ENCODE data around the gene RTL10.
A peak's percentile ranks its signal among the peaks of the same experiment; 100 is the strongest.

RTL10 gene

DNA sequence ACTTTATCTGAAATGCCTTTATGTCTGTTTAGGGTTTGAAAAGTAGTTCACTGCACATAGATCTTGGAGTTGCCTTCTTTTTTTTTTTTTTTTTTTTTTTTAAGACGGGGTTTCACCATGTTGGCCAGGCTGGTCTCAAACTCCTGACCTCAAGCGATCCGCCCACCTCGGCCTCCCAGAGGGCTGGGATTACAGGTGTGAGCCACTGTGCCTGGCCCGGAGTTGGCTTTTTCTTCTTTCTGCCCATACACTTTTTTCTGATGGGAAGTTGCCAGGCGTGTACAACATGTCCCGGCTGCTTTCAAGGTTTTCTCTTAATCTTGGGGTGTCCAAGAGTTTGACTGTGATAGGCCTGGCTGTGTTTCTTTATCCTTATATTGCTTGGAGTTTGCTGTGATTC lies 12.9 kb upstream of the RTL10 start:
- TF ChIP-seq CREB1 (IDR thresholded peaks at IDR 0.05; ENCODE audit: low read depth) (no peak), NFIC (IDR thresholded peaks at IDR 0.05) (no peak), ZBTB7A (IDR thresholded peaks at IDR 0.05; ENCODE audit: low read depth) (no peak), EP300 (IDR thresholded peaks at IDR 0.05; ENCODE audit: borderline replicate concordance) (no peak), RAD21 (IDR thresholded peaks at IDR 0.05; ENCODE audit: low read depth) (no peak), FOXM1 (IDR thresholded peaks at IDR 0.05; ENCODE audit: borderline replicate concordance, low read depth) (no peak), CEBPB (IDR thresholded peaks at IDR 0.05) (no peak), TAF1 (IDR thresholded peaks at IDR 0.05; ENCODE audit: low read depth) (no peak), YY1 (IDR thresholded peaks at IDR 0.05; ENCODE audit: low read depth) (no peak), TEAD4 (IDR thresholded peaks at IDR 0.05) (no peak), TCF12 (IDR thresholded peaks at IDR 0.05; ENCODE audit: low read depth) (no peak)
- TF ChIP-seq, protein P1, sequence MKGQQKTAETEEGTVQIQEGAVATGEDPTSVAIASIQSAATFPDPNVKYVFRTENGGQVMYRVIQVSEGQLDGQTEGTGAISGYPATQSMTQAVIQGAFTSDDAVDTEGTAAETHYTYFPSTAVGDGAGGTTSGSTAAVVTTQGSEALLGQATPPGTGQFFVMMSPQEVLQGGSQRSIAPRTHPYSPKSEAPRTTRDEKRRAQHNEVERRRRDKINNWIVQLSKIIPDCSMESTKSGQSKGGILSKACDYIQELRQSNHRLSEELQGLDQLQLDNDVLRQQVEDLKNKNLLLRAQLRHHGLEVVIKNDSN (IDR thresholded peaks at IDR 0.05) = no peak
- TF ChIP-seq, protein P2, sequence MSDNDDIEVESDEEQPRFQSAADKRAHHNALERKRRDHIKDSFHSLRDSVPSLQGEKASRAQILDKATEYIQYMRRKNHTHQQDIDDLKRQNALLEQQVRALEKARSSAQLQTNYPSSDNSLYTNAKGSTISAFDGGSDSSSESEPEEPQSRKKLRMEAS (IDR thresholded peaks at IDR 0.05) = no peak
- TF ChIP-seq, protein P3, sequence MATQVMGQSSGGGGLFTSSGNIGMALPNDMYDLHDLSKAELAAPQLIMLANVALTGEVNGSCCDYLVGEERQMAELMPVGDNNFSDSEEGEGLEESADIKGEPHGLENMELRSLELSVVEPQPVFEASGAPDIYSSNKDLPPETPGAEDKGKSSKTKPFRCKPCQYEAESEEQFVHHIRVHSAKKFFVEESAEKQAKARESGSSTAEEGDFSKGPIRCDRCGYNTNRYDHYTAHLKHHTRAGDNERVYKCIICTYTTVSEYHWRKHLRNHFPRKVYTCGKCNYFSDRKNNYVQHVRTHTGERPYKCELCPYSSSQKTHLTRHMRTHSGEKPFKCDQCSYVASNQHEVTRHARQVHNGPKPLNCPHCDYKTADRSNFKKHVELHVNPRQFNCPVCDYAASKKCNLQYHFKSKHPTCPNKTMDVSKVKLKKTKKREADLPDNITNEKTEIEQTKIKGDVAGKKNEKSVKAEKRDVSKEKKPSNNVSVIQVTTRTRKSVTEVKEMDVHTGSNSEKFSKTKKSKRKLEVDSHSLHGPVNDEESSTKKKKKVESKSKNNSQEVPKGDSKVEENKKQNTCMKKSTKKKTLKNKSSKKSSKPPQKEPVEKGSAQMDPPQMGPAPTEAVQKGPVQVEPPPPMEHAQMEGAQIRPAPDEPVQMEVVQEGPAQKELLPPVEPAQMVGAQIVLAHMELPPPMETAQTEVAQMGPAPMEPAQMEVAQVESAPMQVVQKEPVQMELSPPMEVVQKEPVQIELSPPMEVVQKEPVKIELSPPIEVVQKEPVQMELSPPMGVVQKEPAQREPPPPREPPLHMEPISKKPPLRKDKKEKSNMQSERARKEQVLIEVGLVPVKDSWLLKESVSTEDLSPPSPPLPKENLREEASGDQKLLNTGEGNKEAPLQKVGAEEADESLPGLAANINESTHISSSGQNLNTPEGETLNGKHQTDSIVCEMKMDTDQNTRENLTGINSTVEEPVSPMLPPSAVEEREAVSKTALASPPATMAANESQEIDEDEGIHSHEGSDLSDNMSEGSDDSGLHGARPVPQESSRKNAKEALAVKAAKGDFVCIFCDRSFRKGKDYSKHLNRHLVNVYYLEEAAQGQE (IDR thresholded peaks at IDR 0.05; ENCODE audit: low read depth) = no peak

DNA sequence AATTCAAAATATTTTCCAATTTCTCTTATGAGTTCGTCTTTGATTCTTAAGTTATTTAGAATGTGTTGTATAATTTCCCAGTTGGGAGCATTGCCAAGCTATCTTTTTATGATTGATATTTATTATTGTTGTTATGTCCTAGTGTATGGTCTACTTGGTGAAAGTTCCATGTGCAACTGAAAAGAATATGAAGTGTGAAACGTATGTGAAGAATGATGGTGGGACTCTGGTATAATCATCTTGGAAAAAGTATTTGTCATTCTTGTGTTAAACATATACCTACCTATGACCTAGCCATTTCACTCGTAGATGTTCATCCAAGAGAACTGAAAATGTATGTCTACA lies 12.0 kb upstream of the RTL10 start:
- TF ChIP-seq, protein P3 (IDR thresholded peaks at IDR 0.05; ENCODE audit: low read depth) = no peak
- TF ChIP-seq EGR1 (IDR thresholded peaks at IDR 0.05) (no peak), TCF12 (IDR thresholded peaks at IDR 0.05; ENCODE audit: low read depth) (no peak), YY1 (IDR thresholded peaks at IDR 0.05; ENCODE audit: low read depth) (no peak)

DNA sequence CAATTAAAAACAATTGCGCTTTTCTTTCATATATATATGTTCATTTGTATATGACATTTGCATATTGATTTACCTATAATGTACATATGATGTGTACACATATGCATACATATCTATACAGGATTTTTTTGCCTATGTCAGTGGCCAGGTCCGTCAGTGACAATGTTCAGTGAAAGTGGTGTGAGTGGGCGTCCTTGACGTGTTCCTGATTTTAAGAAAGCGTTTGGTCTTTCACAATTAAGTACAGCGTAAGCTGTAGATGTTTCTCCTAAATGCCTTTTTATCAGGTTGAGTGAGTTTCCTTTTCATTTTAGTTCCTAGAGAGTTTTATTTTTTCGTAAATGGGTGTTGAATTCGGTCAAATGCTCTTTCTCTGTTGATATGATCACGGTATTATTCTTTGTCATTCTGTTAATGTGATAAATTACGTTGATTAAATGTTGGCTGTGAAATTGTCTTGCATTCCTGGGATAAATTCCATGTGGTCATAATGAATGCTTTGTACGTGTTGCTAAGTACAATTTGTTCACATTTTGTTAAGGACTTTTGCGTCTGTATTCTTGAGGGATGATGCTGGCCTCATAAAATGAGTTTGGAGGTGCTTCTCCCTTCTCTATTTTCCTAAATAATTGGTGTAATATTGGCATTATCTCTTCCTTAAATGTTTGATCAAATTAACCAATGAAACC lies 10.6 kb upstream of the RTL10 start:
- TF ChIP-seq EP300 (IDR thresholded peaks at IDR 0.05; ENCODE audit: borderline replicate concordance) = no peak
- TF ChIP-seq NFIC (IDR thresholded peaks at IDR 0.05) = no peak
- TF ChIP-seq RAD21 (IDR thresholded peaks at IDR 0.05; ENCODE audit: low read depth) = no peak
- no peak for TF ChIP-seq EGR1 (IDR thresholded peaks at IDR 0.05)
- TF ChIP-seq CEBPB (IDR thresholded peaks at IDR 0.05) = no peak
- TF ChIP-seq, protein P3 (IDR thresholded peaks at IDR 0.05; ENCODE audit: low read depth) = no peak
- peak; percentile 6; the same call in 1 of the 2 replicates for TF ChIP-seq TEAD4 (IDR thresholded peaks at IDR 0.05)
- TF ChIP-seq, protein P1 (IDR thresholded peaks at IDR 0.05) = no peak

DNA sequence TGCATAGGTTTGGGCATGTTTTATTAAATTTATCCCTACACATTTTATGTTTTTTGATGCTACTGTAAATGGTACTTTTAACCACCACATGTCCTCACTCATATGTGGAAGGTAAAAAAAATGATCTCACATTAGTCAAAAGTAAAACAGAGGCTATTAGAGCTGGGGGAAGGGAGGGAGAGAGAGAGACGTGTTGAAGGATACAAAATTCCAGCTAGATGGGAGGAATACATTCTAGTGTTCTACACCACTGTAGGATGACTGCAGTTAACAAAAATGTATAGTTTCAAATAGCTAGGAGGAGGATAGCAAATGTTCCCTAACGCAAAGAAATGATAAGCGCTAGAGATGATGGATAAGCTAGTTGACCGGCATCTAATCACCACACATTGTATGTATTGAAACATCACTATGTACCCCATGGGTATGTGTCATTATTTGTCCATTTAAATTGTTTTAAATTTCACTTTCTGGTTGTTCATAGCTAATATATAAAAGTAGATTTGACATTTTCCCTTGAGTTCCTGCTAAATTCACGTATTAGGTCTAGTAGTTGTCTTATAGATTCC lies 9.9 kb upstream of the RTL10 start:
- no peak for TF ChIP-seq TEAD4 (IDR thresholded peaks at IDR 0.05)

DNA sequence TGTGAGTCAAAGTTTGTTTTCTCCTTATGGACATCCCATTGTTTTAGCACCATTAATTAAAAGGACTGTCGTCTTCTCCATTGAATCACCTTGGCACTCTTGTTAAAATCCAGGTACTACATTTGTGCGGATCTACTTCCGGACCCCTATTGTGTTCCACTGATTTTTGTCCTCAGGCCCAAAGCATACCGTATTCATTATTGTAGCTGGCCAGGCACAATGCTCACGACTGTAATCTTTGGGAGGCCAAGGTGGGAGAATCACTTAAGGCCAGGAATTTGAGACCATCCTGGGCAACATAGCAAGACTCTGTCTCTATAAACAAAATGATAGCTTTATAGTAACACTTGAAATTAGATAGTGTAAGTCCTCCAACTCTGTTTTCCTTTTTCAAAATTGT lies 8.9 kb upstream of the RTL10 start:
- no peak for TF ChIP-seq TEAD4 (IDR thresholded peaks at IDR 0.05)

All from Ishikawa (cell line).